ENCODE measurements around the gene XRCC6. TPM values are rescaled to one million over a fixed set of nuclear protein-coding genes. Genes with fewer than 3 reads are reported as not detected.
A peak's percentile ranks its signal among the peaks of the same experiment; 100 is the strongest.
"Not testable (repeated sequence)": the region's sequence is repeated elsewhere in the genome, so short reads cannot be mapped to it uniquely, and the experiment has no call there.

XRCC6 gene
- total RNA-seq, 1 donor from 2014 or later, result 209 TPM

- DNase-seq (ENCODE audit: low spot score), result no peak
Observed at GRCh38 chr22:41650821-41651220, 29.7 kb downstream of the XRCC6 start.

DNA sequence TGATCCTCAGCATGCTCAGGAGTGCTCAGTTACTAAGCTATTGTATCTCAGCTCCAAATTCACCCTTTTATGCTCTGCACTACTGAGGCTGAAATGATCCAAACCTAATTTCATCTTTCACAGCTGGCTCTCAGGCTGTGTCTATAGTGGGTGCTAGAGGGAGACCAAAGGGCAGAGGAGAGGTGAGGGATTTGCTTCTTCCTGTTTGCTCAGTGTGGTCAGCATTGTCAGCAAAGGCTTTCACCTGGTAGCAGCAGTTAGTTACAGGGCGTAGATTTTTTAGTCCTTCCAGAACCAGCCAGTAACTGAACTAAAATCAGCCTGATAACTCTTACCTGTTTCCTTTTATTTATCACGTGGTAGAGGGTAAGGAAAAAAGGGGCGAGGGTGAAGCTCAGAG is 33.2 kb downstream of the XRCC6 start:
- DNase-seq (ENCODE audit: low spot score), result no peak

DNA sequence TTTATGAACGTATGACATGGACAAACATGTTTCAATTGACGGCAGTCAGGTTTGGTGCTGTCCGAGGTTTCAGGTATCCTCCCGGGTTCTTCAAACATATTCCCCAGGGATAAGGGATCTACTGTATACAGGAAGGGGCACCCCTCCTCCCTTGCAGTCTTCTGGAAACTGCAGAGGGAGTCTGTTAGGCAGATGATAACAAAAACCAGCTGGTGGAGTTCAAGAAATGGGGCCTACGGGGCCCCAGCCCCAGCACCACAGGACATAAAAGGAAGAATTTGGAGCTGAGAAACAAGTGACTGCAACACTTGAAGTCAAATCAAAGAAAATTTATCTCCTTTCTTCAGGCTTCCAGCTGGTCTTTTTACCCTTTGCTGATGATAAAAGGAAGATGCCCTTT is 35.5 kb downstream of the XRCC6 start:
- DNase-seq (ENCODE audit: low spot score), result no peak

GRCh38 chr22:41657709-41658108 is 36.6 kb downstream of the XRCC6 start:
- no peak for DNase-seq (ENCODE audit: low spot score)

DNA sequence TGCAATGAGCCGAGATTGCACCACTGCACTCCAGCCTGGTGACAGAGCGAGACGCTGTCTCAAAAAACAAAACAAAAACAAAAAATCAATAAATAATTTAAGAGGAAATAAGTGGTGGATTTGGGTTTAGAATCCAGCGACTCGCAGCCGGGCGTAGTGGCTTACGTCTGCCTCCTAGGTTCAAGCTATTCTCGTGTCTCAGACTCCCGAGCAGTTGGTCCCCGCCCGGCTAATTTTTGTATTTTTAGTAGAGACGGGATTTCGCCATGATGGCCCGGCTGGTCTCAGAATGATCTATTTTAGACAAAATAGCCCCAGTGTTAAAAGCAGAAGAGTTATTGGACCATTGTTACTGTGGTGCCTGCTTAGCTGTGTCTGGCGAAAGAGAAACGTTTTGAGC is 37.8 kb downstream of the XRCC6 start:
- no peak for DNase-seq (ENCODE audit: low spot score)

GRCh38 chr22:41659941-41660340 is 38.8 kb downstream of the XRCC6 start:
- DNase-seq (ENCODE audit: low spot score), result no peak

DNA sequence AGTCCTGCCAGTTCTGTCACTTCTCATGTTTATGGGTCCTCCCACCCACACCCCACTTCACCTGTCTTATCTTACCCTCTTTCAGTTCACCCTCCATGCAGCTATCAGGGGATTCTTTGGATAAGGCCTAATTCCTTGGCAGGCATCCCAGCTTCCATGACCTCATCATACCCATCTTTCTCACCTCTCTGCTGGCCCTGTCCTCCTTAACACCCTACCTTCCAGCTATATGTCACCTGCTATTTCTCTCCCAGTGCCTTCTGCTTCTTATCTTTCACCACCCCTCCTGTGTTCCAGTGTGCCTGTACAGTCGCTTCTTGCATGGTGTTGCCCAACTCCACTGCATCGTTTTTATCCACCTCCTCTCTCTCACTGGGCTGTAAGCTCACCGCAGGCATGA is 39.3 kb downstream of the XRCC6 start:
- DNase-seq (ENCODE audit: low spot score), result no peak

GRCh38 chr22:41661088-41661487 is 40.0 kb downstream of the XRCC6 start:
- no peak for DNase-seq (ENCODE audit: low spot score)

DNA sequence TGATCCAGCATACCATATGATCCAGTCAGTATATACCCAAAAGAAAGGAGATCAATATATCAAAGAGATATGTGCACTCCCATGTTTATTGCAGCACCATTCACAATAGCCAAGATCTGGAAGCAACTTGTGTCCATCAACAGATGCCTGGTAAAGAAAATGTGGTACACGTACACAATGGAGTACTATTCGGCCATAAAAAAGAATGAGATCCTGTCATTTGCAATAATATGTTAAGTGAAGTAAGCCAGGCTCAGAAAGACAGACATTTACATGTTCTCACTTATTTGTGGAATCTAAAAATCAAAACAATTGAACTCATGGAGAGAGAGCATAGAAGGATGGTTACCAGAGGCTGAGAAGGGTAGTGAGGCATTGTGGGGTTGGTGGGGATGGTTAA is 40.6 kb downstream of the XRCC6 start:
- no peak for DNase-seq (ENCODE audit: low spot score)

GRCh38 chr22:41663594-41663993 is 42.5 kb downstream of the XRCC6 start:
- not testable (repeated sequence) for DNase-seq (ENCODE audit: low spot score)

DNA sequence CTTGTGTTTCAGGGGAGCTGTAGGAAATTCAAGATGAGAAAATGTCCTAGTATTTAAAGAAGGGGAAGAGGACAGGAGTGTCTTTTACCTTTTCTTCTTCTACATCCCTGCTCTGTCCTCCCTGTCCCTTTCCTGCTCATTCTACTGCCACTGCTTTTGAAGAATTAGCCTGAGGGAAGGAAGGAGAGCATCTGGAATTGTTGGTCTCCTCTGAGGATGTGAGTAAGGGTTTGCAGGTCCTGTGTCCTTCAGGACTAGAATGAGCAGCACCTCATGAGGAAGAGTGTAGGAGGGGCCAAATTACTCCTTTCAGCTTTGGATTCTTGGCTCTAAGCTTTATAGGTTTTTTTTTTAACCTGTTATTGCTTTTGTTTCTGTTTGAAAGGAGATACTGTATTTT is 43.4 kb downstream of the XRCC6 start:
- DNase-seq (ENCODE audit: low spot score), result no peak

DNA sequence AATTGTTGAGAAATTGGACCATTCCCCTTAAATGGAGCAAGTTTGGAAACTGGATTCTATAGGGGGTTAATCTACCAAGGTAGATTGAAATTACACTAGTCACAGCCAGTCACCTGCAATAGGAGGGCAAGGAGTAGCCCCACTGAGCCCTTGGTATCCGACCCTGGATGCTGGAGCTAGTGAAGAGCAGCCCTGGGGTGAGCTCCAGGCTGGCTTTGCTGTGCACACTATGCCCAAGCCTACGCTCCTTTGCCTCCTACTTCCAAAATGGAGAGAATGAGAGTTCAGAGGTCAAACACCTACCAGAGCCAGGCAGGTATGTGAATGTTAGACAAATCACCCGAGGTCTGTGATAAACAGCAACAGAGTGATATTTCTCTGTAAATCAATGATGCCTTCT is 43.9 kb downstream of the XRCC6 start:
- DNase-seq (ENCODE audit: low spot score), result no peak

DNA sequence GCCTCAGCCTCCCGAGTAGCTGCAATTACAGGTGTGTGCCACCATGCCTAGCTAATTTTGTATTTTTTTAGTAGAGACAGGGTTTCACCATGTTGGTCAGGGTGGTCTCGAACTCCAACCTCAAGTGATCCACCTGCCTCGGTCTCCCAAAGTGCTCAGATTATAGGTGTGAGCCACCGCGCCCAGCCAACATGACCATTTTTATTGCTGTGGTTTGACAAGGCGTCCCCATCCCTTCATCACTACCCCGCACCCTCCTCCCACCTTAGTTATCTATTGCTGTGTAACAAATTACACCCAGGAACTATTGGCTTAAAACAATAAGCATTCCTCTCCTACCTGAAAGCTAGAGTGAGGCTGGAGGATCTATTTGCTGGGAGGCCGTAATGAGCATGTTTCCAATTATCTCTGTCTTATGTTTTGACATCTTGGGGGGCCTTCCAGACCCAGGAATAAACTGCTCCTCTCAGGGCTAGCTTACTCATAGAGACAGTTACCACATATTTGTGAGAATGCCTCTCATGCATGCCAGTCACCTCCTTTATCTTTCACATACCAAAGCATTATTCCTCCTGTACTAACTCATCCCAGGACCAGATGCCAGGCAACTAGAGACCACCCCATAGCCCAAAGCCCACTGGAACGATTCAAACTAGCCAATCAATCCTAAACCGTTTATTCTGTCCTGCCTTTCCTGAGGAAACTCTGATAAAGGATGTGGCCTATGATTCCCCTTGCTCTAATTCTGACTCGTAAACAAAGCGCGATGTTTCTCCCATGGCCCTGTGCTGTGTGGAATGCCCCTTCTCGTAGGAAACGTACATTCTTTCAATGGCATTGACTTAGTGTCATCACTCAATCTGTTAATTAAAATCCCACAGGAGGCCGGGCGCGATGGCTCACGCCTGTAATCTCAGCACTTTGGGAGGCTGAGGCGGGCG is 48.1 kb downstream of the XRCC6 start:
- no peak for DNase-seq (ENCODE audit: low spot score)

DNA sequence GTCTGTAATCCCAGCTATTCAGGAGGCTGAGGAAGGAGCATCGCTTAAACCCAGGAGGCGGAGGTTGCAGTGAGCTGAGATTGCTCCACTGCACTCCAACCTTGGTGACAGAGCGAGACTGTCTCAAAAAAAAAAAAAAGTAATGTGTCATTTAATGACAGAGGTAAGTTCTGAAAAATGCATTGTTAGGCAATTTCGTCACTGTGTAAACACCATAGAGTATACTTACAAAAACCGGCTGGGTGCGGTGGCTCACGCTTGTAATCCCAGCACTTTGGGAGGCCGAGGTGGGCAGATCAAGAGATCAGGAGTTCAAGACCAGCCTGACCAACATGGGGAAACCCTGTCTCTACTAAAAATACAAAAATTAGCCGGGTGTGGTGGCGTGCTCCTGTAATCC is 51.0 kb downstream of the XRCC6 start:
- not testable (repeated sequence) for DNase-seq (ENCODE audit: low spot score)

- DNase-seq (ENCODE audit: low spot score), result no peak
Observed at GRCh38 chr22:41672780-41673509, 51.9 kb downstream of the XRCC6 start.

DNA sequence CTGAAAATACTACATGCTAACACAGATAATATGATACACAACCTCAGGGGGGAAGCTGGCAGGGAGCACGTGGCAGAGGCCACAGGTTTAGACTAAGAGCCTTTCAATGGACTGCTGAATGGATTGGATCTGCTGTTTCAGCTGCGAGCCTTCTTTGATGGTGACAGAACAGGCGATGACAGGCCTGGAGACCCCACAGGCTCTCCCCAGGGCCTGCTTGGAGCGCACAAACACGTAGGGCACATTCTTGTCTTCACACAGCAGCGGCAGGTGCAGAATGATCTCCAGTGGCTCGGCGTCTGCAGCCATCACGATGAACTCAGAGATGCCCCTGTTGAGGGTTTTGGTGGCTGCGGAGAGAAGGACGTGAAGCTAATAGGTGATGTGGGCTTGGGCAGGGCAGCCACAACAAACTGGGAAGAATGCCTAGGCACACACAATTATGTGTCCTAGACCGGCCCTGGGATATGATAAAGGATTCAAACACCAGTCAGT is 53.8 kb downstream of the XRCC6 start:
- DNase-seq (ENCODE audit: low spot score), result no peak

- no peak for DNase-seq (ENCODE audit: low spot score)
Observed at GRCh38 chr22:41676134-41676533, 55.0 kb downstream of the XRCC6 start.

DNA sequence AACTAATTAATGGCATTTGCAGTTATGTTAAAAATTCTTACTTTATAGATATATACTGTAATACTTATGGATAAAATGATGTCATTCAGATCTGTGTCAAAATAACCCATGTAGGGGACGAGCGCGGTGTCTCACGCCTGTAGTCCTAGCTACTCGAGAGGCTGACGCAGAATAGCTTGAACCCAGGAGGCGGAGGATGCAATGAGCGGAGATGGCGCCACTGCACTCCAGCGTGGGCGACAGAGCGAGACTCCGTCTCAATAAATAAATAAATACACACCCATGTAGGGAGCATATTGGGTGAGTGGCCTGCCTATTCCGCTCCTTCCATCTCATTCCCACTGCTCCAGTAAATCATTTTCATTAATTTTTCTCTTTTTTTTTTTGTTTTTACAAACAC is 60.5 kb downstream of the XRCC6 start:
- no peak for DNase-seq (ENCODE audit: low spot score)

GRCh38 chr22:41682033-41682807 is 61.1 kb downstream of the XRCC6 start:
- DNase-seq (ENCODE audit: low spot score), result peak; percentile 90

DNA sequence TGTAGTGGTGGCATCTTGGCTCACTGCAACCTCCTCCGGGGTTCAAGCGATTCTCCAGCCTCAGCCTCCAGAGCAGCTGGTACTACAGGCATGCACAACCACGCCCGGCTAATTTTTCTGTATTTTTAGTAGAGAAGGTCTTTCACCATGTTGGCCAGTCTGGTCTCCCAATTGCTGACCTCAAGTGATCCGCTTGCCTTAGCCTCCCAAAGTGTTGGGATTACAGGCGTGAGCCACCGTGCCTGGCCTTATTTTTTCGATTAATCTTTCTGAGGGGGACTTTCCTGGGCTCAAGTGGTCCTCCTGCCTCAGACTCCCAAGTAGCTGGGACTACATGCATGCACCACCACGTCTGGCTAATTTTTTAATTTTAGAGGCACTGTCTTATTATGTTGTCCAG is 62.0 kb downstream of the XRCC6 start:
- DNase-seq (ENCODE audit: low spot score), result no peak

DNA sequence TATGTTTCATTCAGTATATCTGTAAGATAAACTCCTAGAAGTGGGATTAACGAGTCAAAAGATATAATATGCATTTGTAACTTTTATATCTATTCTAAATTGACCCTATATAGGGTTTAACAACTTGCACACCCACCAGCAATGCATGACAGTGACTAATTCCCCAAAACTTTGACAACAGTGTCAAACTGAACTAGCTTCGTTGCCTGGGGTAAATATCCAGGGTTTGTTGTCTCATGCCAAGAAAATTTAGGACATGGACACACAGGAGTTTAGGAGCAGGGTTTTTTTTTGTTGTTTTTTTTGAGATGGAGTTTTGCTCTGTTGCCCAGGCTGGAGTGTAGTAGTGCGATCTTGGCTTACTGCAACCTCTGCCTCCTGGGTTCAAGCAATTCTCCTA is 62.5 kb downstream of the XRCC6 start:
- DNase-seq (ENCODE audit: low spot score), result no peak

GRCh38 chr22:41684194-41684593 is 63.1 kb downstream of the XRCC6 start:
- DNase-seq (ENCODE audit: low spot score), result no peak
